ENCODE measurements around the gene SP3. TPM values are rescaled to one million over a fixed set of nuclear protein-coding genes. Genes with fewer than 3 reads are reported as not detected.

SP3 gene
- total and polyA plus RNA-seq, 2 of the 8 experiments (the other 6 are each of a cell fraction or from before 2014, with no cell fraction given), result 31.0 to 92.1 TPM

DNA sequence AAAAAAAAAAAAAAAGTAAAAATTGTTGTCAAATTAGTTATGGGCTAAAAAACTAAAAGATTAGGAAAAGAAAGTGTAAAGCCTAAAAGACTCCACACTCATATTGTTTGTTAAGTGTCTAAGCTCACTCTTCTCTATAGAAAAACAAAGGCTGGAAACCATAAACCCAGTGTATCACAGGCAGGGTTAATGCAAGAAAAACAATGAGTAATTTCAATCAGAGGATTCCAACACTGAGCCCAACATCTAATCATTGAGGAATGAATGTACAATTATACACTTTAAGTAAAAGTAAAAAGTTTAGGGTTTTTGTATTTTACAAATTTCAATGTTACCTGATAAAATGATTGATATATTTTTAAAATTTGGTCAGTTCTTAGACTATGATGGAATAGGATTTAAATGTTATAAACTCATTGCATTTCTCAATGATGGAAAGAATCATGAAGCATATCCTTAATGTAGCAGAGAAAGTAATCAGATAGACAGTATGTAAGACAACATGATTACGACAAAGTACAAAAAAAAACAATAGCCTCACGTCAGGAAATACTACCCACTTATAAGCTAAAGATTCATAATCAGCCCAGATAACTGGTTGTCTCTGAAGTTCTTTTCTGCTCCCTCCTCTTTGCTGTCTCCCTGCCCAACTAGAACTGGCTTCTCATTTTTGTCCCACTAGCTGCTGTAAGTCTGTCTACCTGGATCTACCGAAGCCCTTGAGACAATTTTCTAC lies 44.5 kb upstream of the SP3 start:
- H2BK20ac ChIP-seq (ENCODE audit: low read length), result no peak overlapping the region
- H3K23ac ChIP-seq (ENCODE audit: insufficient read length), result no peak overlapping the region
- peaks cover 5 to 18% (median 12%) of the 10 kb centered on the region in 4 experiments for H3K4me1 ChIP-seq (replicated peaks in 1 of 4; ENCODE audit: control insufficient read depth in 3 of 4, insufficient read depth in 4 of 4, low read length in 3 of 4)
- WGBS, 2 experiments (ENCODE audit: extremely low coverage in 1 of 2, insufficient coverage in 1 of 2, insufficient read length in 1 of 2, insufficient replicate concordance in 2 of 2, low coverage in 1 of 2, low lambda C conversion rate in 2 of 2, missing lambda C conversion rate in 1 of 2), result 94% methylated on average over 3 of the region's 3 CpGs; no CpG with 5 or more reads in 1 of the 2 experiments
- no peak overlapping the region for H4K8ac ChIP-seq (ENCODE audit: extremely low read depth, insufficient read depth, low read length)
- peaks cover 0 to 8% (median 5%) of the 10 kb centered on the region in 4 experiments; a peak in 4 of 7 replicates for H3K27me3 ChIP-seq (replicated peaks in 1 of 4; ENCODE audit: control insufficient read depth in 3 of 4, extremely low read depth in 1 of 4, insufficient read depth in 3 of 4, low read length in 3 of 4)
- H3K36me3 ChIP-seq (ENCODE audit: control insufficient read depth in 2 of 4, insufficient read depth in 4 of 4, low read length in 3 of 4), result no peaks in the 10 kb centered on the region
- POLR2A ChIA-PET (ENCODE audit: partially characterized antibody), result interaction anchor here (0.5 kb wide), 2 partner anchors 195 to 379 kb away, joined by 3 read pairs; no protein-coding TSS in a partner anchor
- H3K4me3 ChIP-seq (ENCODE audit: extremely low read depth in 1 of 4, insufficient read depth in 2 of 4, low read depth in 3 of 4, low read length in 4 of 4), result no peak overlapping the region
- H2AK5ac ChIP-seq (ENCODE audit: low read depth, low read length), result no peak overlapping the region
- H2BK12ac ChIP-seq (ENCODE audit: low read depth, low read length), result no peak overlapping the region
- CTCF ChIA-PET (ENCODE audit: partially characterized antibody), result interaction anchor here (1.6 kb wide), 1 partner anchor 27 kb away, joined by 9 read pairs; no protein-coding TSS in a partner anchor
- H3K27ac ChIP-seq (ENCODE audit: low read depth, low read length), result no peak overlapping the region
- no peak overlapping the region for H2BK120ac ChIP-seq (replicated peaks; ENCODE audit: low read depth, low read length)
- FAIRE-seq, result no peak
- H3K9ac ChIP-seq (replicated peaks in 1 of 4; ENCODE audit: extremely low read depth in 1 of 4, low read depth in 3 of 4, low read length in 3 of 4), result no peak overlapping the region
- H3K4ac ChIP-seq (replicated peaks; ENCODE audit: insufficient read length, low read depth, low read length), result no peak overlapping the region
- H3K56ac ChIP-seq (replicated peaks; ENCODE audit: insufficient read length, low read depth, low read length), result no peak overlapping the region
- H2BK5ac ChIP-seq (ENCODE audit: low read depth, low read length), result no peak overlapping the region
- H3K23me2 ChIP-seq (ENCODE audit: low read depth, low read length), result peaks cover 5% of the 10 kb centered on the region; the same call in 1 of the 2 replicates
- H2BK15ac ChIP-seq (ENCODE audit: low read length), result no peak overlapping the region
- no peak overlapping the region for H3K4me2 ChIP-seq (ENCODE audit: insufficient read depth in 1 of 2, low read depth in 2 of 2, low read length in 2 of 2)
- DNase-seq (ENCODE audit: low read depth in 1 of 2, low spot score in 2 of 2), result no peak
- H3K18ac ChIP-seq (ENCODE audit: extremely low read depth, low read length), result no peak overlapping the region
- no peak overlapping the region for H2AFZ ChIP-seq (ENCODE audit: low read length)
- no peak overlapping the region for H4K91ac ChIP-seq (replicated peaks; ENCODE audit: insufficient read length, low read length)
- H4K20me1 ChIP-seq (replicated peaks in 1 of 2; ENCODE audit: control insufficient read depth in 1 of 2, insufficient read depth in 2 of 2, low read length in 2 of 2), result no peaks in the 10 kb centered on the region
- H3K9me3 ChIP-seq (ENCODE audit: insufficient read depth in 2 of 2, low read depth in 1 of 2, low read length in 1 of 2), result no peaks in the 10 kb centered on the region
- H3K79me1 ChIP-seq (ENCODE audit: low read depth, low read length), result no peaks in the 10 kb centered on the region
- no peak for TF ChIP-seq SRF (IDR thresholded peaks at IDR 0.05; ENCODE audit: low read depth, low read length)
- TF ChIP-seq GTF2F1 (IDR thresholded peaks at IDR 0.05; ENCODE audit: borderline replicate concordance, low read depth, low read length), result no peak
- TF ChIP-seq SIRT6 (IDR thresholded peaks at IDR 0.05; ENCODE audit: low read length), result no peak
- H3K79me2 ChIP-seq (ENCODE audit: control insufficient read depth in 1 of 2, insufficient read depth in 2 of 2, low read length in 2 of 2), result no peaks in the 10 kb centered on the region
- H3K14ac ChIP-seq (ENCODE audit: insufficient read length), result no peak overlapping the region
- H4K5ac ChIP-seq (ENCODE audit: insufficient read length, low read depth, low read length), result no peak overlapping the region

All from H1 (cell line).